NOMO-1 treated with DMSO at 0.1 percent for 48 hours (cell line): ENCODE data around the gene MCHR1.

ENCODE experiments used
- DNase-seq: peaks from one replicate; lab custom pipeline; 2025; ENCODE audit not compliant: unreplicated experiment; lab: John Stamatoyannopoulos, UW

Gene MCHR1

DNA sequence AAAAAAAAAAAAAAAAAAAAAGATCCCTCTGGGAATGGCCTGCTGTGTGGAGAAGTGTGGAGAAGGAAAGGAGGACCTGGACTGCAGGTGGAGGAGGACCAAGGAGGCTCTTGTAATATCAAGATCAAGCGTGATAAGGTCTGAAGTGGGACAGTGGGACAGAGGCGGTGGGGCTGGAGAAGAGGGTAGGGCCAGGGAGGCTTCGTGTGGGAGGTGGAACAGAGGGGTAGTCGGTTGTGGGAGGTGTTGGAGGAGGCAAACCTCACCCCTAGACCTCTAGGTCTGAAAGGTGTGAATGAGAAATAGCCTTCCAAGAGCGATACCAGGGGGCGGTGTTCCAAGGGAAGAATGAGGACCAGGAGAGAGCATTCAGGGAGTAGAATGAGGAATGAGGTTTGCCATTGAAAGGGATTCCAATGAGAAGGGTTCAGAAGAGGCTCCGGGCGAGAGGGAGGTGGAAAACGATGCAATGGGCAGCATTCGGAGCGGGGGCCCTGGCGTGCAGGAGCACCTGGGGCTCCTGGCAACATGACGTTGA is 44.2 kb downstream of the MCHR1 start:
- no peak for DNase-seq

DNA sequence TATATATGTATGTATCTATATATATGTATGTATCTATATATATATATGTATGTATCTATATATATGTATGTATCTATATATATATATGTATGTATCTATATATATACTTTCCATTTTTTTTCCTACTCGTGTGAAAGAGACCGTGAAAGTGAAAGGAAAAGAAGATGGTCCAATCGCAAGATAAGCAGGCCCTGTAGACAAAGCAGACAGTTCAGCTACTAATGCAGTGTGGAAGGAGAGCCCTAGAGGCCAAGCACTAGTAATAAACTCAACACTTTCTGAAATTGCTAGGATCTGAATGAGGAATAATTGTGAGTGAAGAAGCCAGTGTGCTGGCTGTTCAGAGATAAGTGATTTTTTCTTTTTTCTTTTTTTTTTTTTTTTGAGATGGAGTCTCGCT is 47.2 kb downstream of the MCHR1 start:
- DNase-seq: peak; percentile 22

DNA sequence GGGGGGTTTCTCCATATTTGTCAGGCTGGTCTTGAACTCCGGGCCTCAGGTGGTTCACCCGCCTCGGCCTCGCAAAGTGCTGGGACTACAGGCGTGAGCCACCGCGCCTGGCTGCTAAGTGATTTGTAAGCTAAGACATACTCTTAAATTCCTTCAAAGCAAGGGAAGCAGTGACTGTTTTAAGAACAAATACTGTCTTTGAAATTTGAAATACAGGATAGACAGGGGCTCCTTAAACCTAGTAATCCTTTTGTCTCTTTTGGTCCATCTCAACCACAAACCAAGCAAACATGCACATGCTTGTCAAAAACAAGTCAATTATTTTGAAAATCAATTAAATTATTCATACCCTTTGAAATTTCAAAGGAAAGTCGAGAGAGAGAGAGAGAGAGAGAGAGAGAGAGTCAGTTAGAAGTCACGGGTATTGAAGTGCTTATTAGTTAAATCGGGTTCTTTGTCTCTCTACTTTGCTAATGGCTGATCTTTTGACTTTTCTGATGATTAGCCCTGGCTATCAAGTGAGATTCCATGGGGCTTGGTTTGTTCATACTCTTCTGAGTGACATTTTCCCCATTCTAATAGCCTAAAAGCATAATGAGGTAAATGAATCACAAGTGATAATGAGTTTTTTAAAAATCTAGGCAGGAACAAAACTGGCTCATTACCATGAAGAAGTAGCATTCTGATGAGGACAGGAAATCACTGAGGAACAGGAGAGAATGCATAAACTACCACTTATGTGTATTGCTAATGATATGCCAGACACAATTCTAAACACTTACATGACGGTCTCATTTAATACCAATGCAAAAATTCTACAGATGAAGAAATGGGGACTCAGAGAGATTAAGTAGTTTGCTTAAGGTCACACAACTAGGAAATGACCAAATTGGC is 48.0 kb downstream of the MCHR1 start:
- no peak for DNase-seq

DNA sequence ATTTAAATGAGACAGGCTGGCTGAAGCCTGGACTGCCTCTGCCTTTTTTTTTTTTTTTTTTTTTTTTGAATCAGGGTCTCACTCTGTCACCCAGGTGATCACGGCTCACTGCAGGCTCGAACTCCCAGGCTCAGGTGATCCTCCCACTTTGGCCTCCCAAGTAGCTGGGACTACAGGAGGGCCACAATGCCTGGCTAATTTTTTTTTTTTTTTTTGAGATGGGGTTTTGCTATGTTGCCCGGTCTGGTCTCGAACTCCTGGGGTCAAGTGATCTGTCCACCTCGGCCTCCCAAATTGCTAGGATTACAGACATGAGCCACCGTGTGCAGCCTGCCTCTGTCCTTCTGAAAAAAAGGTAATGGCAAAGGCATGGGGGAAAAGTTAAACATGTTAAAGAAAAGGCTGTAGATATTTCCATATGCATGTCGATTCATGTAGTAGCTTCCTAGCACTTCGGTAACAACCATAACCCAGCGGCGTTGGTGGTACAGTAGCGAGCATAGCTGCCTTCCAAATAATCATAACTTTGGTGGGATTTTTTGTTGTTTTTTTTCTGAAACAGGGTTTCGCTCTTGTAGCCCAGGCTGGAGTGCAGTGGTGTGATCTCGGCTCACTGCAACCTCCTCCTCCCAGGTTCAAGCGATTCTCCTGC is 48.8 kb downstream of the MCHR1 start:
- DNase-seq: no peak

DNA sequence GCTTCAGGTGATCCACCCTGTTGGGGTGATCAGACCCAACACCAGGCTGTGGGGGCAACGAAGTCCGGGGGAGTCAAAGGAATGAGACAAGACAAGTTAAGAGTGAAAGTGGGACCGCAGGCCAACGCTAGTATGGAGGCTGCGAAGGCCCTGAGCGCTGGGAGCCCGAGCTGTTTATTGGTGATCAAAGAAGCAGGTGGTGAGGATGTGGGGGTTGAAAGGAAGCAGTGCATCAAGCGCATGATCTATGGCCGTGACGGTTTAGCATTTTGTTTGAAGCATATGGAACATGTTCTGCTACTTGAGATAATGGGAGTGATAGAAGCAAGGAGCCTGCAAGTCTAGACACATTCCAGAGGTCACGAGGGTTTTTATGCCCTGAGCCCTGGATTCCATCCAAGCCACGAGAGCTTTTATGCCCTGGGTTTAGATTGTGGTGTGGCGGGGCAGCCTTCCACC is 49.5 kb downstream of the MCHR1 start:
- no peak for DNase-seq

DNA sequence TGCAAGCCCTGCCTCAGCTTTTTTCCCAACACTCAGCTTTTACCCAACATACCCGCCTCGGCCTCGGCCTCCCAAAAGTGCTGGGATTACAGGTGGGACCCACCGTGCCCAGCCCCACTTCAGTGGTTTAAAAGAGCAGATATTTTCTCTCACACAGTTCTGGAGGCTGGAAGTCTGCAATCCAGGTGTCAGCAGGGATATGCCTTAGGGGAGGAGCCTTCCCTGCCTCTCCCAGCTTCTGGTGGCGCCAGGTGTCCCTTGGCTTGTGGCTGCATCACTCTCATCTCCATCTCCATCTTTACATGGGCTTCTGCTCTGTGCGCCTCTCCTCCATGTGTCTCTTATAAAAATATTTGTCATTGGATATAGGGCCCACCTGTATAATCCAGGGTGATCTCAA is 50.0 kb downstream of the MCHR1 start:
- DNase-seq: no peak
